ENCODE measurements around the gene DLX6.

The DLX6 gene

GRCh38 chr7:96998333-96998732 lies 7.0 kb upstream of the DLX6 start:
- ChIA-PET POLR2A (ENCODE audit: low non-redundant PET) (no interaction called here), CTCF (no interaction called here)
- DNase-seq (ENCODE audit: low spot score), result no peak
- no peak overlapping the region for H3K27ac ChIP-seq
- no peak for TF ChIP-seq CTCF (conservative IDR thresholded peaks at IDR 0.05; ENCODE audit: low read depth)

- no peak overlapping the region for H3K27ac ChIP-seq
- ChIA-PET POLR2A (ENCODE audit: low non-redundant PET) (no interaction called here), CTCF (no interaction called here)
- no peak for DNase-seq (ENCODE audit: low spot score)
- TF ChIP-seq CTCF (conservative IDR thresholded peaks at IDR 0.05; ENCODE audit: low read depth), result no peak
These were observed 6.6 kb upstream of the DLX6 start for GRCh38 chr7:96998744-96999143.

GRCh38 chr7:97001221-97001620 lies 4.1 kb upstream of the DLX6 start:
- ChIA-PET POLR2A (ENCODE audit: low non-redundant PET) (no interaction called here), CTCF (interaction anchor here (1.0 kb wide), 1 partner anchor 11 kb away, joined by 3 read pairs; no protein-coding TSS in a partner anchor)
- no peak overlapping the region for H3K27ac ChIP-seq
- no peak for TF ChIP-seq CTCF (conservative IDR thresholded peaks at IDR 0.05; ENCODE audit: low read depth)
- DNase-seq (ENCODE audit: low spot score), result no peak

GRCh38 chr7:97001656-97002554 lies 3.4 kb upstream of the DLX6 start:
- ChIA-PET CTCF (interaction anchor here (1.0 kb wide), 1 partner anchor 11 kb away, joined by 3 read pairs; no protein-coding TSS in a partner anchor), POLR2A (ENCODE audit: low non-redundant PET) (no interaction called here)
- no peak for DNase-seq (ENCODE audit: low spot score)
- H3K27ac ChIP-seq, result no peak overlapping the region
- no peak for TF ChIP-seq CTCF (conservative IDR thresholded peaks at IDR 0.05; ENCODE audit: low read depth)

GRCh38 chr7:97002555-97003261 lies 2.6 kb upstream of the DLX6 start:
- CTCF ChIA-PET, result interaction anchor here (0.7 kb wide), 1 partner anchor 516 kb away, joined by 3 read pairs; no protein-coding TSS in a partner anchor
- POLR2A ChIA-PET (ENCODE audit: low non-redundant PET), result no interaction called here
- no peak overlapping the region for H3K27ac ChIP-seq
- TF ChIP-seq CTCF (conservative IDR thresholded peaks at IDR 0.05; ENCODE audit: low read depth), result no peak
- no peak for DNase-seq (ENCODE audit: low spot score)

Data from RWPE1 (cell line).